Mesothelial cell of epicardium (in vitro differentiated cells): Measurements from ENCODE around the gene PPP1R13L. TPM values are rescaled to one million over a fixed set of nuclear protein-coding genes. Genes with fewer than 3 reads are reported as not detected.
"Not testable (repeated sequence)": the region's sequence is repeated elsewhere in the genome, so short reads cannot be mapped to it uniquely, and the experiment has no call there.

Experiments
- DNase-seq, 2 experiments: peaks; one replicate each; pipeline ENCODE4 v3.0.0; 2021; ENCODE audit warnings: low spot score in 2 of 2; ENCODE audit not compliant: unreplicated experiment in 2 of 2
- H3K27ac Mint-ChIP-seq: 2 replicates; pipeline ENCODE4 v1.8.0; 2021; ENCODE audit warnings: mixed read lengths
- H3K27me3 Mint-ChIP-seq: 2 replicates; pipeline ENCODE4 v1.8.0; 2021; ENCODE audit warnings: low read depth, mixed read lengths
- H3K36me3 Mint-ChIP-seq: 2 replicates; pipeline ENCODE4 v1.8.0; 2021; ENCODE audit warnings: mixed read lengths
- H3K4me1 Mint-ChIP-seq: 2 replicates; pipeline ENCODE4 v1.8.0; 2021; ENCODE audit warnings: mixed read lengths
- H3K4me3 Mint-ChIP-seq: 2 replicates; pipeline ENCODE4 v1.8.0; 2021; ENCODE audit warnings: mild to moderate bottlenecking, moderate library complexity, mixed read lengths
- H3K9me3 Mint-ChIP-seq: 2 replicates; pipeline ENCODE4 v1.8.0; 2021; ENCODE audit warnings: mixed read lengths
- total RNA-seq: library from RNA; stranded (reverse); gene quantifications from 3 replicates; pipeline ENCODE4 v1.2.1, GENCODE V29; 2021
- TF ChIP-seq, protein P1 (sequence below): fragments of 200-600 bp; sonication (generic); IDR thresholded peaks from one replicate; pipeline ENCODE4 v1.5.0; 2021; ENCODE audit warnings: antibody characterized with exemption; ENCODE audit not compliant: unreplicated experiment

The PPP1R13L gene
- total RNA-seq, 1 donor from 2014 or later, result 64.0 TPM

- Mint-ChIP-seq H3K4me3 (no peak overlapping the region), H3K27me3 (no peaks in the 10 kb centered on the region), H3K9me3 (no peaks in the 10 kb centered on the region), H3K36me3 (peaks cover 42% of the 10 kb centered on the region), H3K4me1 (no peaks in the 10 kb centered on the region), H3K27ac (no peak overlapping the region)
- no peak for DNase-seq
- TF ChIP-seq, protein P1, sequence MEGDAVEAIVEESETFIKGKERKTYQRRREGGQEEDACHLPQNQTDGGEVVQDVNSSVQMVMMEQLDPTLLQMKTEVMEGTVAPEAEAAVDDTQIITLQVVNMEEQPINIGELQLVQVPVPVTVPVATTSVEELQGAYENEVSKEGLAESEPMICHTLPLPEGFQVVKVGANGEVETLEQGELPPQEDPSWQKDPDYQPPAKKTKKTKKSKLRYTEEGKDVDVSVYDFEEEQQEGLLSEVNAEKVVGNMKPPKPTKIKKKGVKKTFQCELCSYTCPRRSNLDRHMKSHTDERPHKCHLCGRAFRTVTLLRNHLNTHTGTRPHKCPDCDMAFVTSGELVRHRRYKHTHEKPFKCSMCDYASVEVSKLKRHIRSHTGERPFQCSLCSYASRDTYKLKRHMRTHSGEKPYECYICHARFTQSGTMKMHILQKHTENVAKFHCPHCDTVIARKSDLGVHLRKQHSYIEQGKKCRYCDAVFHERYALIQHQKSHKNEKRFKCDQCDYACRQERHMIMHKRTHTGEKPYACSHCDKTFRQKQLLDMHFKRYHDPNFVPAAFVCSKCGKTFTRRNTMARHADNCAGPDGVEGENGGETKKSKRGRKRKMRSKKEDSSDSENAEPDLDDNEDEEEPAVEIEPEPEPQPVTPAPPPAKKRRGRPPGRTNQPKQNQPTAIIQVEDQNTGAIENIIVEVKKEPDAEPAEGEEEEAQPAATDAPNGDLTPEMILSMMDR, result no peak
These were observed 8.6 kb upstream of the PPP1R13L start for GRCh38 chr19:45413497-45413896.

DNA sequence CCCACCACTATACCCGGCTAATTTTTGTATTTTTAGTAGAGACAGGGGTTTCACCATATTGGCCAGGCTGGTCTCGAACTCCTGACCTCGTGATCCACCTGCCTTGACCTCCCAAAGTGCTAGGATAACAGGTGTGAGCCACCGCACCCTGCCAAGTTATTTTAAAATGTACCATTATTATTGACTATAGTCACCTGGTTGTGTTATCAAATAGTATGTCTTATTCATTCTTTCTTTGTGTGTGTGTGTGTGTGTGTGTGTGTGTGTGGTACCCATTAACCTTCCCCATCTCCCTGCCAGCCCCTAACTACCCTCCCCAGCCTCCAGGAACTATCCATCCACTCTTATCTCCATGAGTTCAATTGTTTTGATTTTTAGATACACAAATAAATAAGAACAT lies 5.5 kb upstream of the PPP1R13L start:
- Mint-ChIP-seq H3K36me3 (peaks cover 34% of the 10 kb centered on the region), H3K4me1 (peaks cover 12% of the 10 kb centered on the region)
- not testable (repeated sequence) for H3K9me3 Mint-ChIP-seq, H3K4me3 Mint-ChIP-seq, DNase-seq, H3K27ac Mint-ChIP-seq, H3K27me3 Mint-ChIP-seq

DNA sequence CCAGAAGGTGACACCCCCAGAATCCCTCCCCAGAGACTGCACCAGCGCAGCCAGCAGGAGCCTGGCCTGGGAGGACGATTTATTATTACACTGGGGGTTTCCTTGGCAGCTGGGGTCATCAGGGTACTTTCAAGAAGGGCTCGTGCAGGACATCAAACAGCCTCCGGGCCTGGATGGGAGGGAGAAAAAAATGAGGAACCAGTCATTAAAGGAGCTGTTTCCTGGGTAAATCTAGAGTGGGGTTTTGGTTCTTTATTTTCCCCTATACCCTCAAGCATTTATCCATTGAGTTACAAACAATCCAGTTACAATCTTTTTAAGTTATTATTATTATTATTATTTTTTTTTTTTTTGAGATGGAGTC lies 4.7 kb upstream of the PPP1R13L start:
- Mint-ChIP-seq H3K27ac (no peak overlapping the region), H3K9me3 (no peaks in the 10 kb centered on the region), H3K36me3 (peaks cover 31% of the 10 kb centered on the region), H3K27me3 (peaks cover 8% of the 10 kb centered on the region), H3K4me1 (peaks cover 18% of the 10 kb centered on the region), H3K4me3 (no peak overlapping the region)
- no peak for DNase-seq
- TF ChIP-seq, protein P1, result no peak

- Mint-ChIP-seq H3K4me3 (no peak overlapping the region), H3K9me3 (no peaks in the 10 kb centered on the region), H3K36me3 (peaks cover 27% of the 10 kb centered on the region), H3K4me1 (peaks cover 23% of the 10 kb centered on the region), H3K27ac (peak overlapping the region; percentile 0), H3K27me3 (peaks cover 14% of the 10 kb centered on the region)
- TF ChIP-seq, protein P1, result no peak
- no peak for DNase-seq
These were observed 4.1 kb upstream of the PPP1R13L start for GRCh38 chr19:45408830-45409556.

DNA sequence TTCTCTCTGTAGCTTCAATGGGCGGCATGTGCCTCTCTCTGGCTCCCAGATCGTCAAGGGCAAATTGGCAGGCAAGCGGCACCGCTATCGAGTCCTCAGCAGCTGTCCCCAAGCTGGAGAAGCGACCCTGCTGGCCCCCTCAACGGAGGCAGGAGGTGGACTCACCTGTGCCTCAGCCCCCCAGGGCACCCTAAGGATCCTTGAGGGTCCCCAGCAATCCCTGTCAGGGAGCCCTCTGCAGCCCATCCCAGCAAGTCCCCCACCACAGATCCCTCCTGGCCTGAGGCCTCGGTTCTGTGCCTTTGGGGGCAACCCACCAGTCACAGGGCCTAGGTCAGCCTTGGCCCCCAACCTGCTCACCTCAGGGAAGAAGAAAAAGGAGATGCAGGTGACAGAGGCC lies 3.3 kb upstream of the PPP1R13L start:
- Mint-ChIP-seq H3K27me3 (peaks cover 22% of the 10 kb centered on the region), H3K27ac (peak overlapping the region; percentile 0), H3K9me3 (no peaks in the 10 kb centered on the region), H3K36me3 (peaks cover 20% of the 10 kb centered on the region), H3K4me1 (peaks cover 32% of the 10 kb centered on the region), H3K4me3 (peak overlapping the region; percentile 48)
- DNase-seq, result no peak
- TF ChIP-seq, protein P1, result no peak

- Mint-ChIP-seq H3K4me1 (peaks cover 37% of the 10 kb centered on the region), H3K4me3 (peak overlapping the region; percentile 85), H3K27me3 (peaks cover 28% of the 10 kb centered on the region), H3K36me3 (peaks cover 17% of the 10 kb centered on the region)
- not testable (repeated sequence) for DNase-seq, H3K9me3 Mint-ChIP-seq, H3K27ac Mint-ChIP-seq
These were observed 2.7 kb upstream of the PPP1R13L start for GRCh38 chr19:45407585-45407984.

DNA sequence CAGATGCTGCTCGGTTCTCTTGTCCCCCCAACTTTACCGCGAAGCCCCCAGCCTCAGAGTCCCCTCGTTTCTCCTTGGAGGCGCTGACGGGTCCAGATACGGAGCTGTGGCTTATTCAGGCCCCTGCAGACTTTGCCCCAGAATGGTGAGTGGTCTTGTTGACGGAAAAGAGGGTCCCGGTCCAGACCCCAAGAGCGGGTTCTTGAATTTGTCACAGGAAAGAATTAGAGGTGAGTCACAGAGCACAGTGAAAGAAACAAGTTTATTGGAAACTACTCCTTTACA lies 2.2 kb upstream of the PPP1R13L start:
- Mint-ChIP-seq H3K9me3 (no peaks in the 10 kb centered on the region), H3K27ac (no peak overlapping the region), H3K4me1 (peaks cover 39% of the 10 kb centered on the region), H3K4me3 (peak overlapping the region; percentile 85), H3K27me3 (peaks cover 30% of the 10 kb centered on the region), H3K36me3 (peaks cover 13% of the 10 kb centered on the region)
- TF ChIP-seq, protein P1, result no peak
- no peak for DNase-seq
